RWPE2 (cell line): ENCODE data around the gene PADI2.

Experiments used
- ATAC-seq: fragments of 200-7000 bp; cut with Tn5 transposase; 3 replicates; pipeline ENCODE4 v1.9.1; 2021; ENCODE audit warnings: low read depth
- DNase-seq: peaks from one replicate; pipeline ENCODE4 v3.0.0-alpha.2; 2020; ENCODE audit warnings: low spot score
- H3K27ac ChIP-seq: fragments of 450-650 bp; 2 replicates; pipeline ENCODE4 v1.5.1; 2017; ENCODE audit warnings: mild to moderate bottlenecking; ENCODE audit not compliant: poor library complexity, severe bottlenecking
- H3K27me3 ChIP-seq: fragments of 250-450 bp; sonication (Bioruptor Pico); 2 replicates; pipeline ENCODE4 v1.5.1; 2021; ENCODE audit warnings: mild to moderate bottlenecking, moderate library complexity; ENCODE audit not compliant: insufficient read depth, poor library complexity, severe bottlenecking
- H3K36me3 ChIP-seq: fragments of 250-450 bp; sonication (Bioruptor Pico); 2 replicates; pipeline ENCODE4 v1.5.1; 2020; ENCODE audit warnings: low read depth, mild to moderate bottlenecking, moderate library complexity
- H3K4me1 ChIP-seq: fragments of 250-450 bp; sonication (Bioruptor Pico); 2 replicates; pipeline ENCODE4 v1.5.1; 2021; ENCODE audit warnings: mild to moderate bottlenecking, moderate library complexity; ENCODE audit not compliant: insufficient read depth, poor library complexity, severe bottlenecking
- H3K4me3 ChIP-seq: fragments of 250-450 bp; sonication (Bioruptor Pico); 2 replicates; pipeline ENCODE4 v1.5.1; 2021; ENCODE audit warnings: mild to moderate bottlenecking, moderate library complexity; ENCODE audit not compliant: severe bottlenecking
- H3K9me3 ChIP-seq: fragments of 250-450 bp; sonication (Bioruptor Pico); 2 replicates; pipeline ENCODE4 v1.5.1; 2021; ENCODE audit warnings: mild to moderate bottlenecking, moderate library complexity; ENCODE audit not compliant: severe bottlenecking
- TF ChIP-seq, protein P1 (sequence below): fragments of 450-650 bp; IDR thresholded peaks from one replicate; pipeline ENCODE4 v1.5.1; 2017; ENCODE audit warnings: mild to moderate bottlenecking, moderate library complexity; ENCODE audit not compliant: poor library complexity, severe bottlenecking

Gene PADI2

DNA sequence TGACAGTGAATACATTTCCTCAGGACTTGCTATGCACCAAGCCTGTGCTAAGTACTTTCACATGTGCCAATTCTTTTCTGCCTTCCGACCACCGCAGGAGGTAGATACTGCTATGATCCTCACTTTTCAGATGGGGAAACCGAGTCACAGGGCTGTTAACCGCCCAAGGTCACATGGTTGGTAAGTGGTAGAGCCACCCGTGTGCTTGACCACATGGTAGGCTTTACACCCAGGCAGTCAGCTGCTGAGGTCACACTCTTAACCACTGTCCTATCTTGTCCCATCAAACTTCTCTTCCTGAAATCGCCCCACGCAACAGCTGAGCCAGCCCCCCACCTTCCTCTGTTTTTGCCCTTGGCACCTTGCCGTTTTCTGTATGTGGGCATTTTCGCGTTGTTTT, 34.5 kb downstream of the PADI2 start:
- DNase-seq (no peak), ATAC-seq (no peak)
- Histone ChIP-seq H3K36me3 (no peaks in the 10 kb centered on the region), H3K27me3 (no peaks in the 10 kb centered on the region), H3K9me3 (no peaks in the 10 kb centered on the region), H3K4me3 (no peak overlapping the region), H3K27ac (no peak overlapping the region), H3K4me1 (no peaks in the 10 kb centered on the region)
- TF ChIP-seq, protein P1, sequence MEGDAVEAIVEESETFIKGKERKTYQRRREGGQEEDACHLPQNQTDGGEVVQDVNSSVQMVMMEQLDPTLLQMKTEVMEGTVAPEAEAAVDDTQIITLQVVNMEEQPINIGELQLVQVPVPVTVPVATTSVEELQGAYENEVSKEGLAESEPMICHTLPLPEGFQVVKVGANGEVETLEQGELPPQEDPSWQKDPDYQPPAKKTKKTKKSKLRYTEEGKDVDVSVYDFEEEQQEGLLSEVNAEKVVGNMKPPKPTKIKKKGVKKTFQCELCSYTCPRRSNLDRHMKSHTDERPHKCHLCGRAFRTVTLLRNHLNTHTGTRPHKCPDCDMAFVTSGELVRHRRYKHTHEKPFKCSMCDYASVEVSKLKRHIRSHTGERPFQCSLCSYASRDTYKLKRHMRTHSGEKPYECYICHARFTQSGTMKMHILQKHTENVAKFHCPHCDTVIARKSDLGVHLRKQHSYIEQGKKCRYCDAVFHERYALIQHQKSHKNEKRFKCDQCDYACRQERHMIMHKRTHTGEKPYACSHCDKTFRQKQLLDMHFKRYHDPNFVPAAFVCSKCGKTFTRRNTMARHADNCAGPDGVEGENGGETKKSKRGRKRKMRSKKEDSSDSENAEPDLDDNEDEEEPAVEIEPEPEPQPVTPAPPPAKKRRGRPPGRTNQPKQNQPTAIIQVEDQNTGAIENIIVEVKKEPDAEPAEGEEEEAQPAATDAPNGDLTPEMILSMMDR: no peak

DNA sequence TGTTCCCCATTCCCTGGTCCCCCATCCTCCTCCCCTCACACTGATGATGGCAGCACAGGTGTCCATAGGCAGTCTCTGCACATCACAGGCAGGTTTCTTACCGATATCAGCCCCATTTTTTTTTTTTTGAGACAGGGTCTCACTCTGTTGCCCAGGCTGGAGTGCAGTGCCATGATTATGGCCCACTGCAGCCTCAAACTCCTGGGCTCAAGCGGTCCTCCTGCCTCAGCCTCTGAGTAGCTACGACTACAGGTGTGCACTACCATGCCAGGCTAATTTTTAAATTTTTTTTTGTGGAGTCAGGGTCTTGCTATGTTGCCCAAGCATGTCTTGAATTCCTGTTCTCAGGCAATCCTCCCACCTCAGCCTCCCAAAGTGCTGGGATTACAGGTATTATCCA, 36.5 kb downstream of the PADI2 start:
- TF ChIP-seq, protein P1: no peak
- Histone ChIP-seq H3K36me3 (no peaks in the 10 kb centered on the region), H3K9me3 (no peaks in the 10 kb centered on the region), H3K4me1 (no peaks in the 10 kb centered on the region), H3K4me3 (no peak overlapping the region), H3K27ac (no peak overlapping the region), H3K27me3 (no peaks in the 10 kb centered on the region)
- DNase-seq (no peak), ATAC-seq (no peak)

DNA sequence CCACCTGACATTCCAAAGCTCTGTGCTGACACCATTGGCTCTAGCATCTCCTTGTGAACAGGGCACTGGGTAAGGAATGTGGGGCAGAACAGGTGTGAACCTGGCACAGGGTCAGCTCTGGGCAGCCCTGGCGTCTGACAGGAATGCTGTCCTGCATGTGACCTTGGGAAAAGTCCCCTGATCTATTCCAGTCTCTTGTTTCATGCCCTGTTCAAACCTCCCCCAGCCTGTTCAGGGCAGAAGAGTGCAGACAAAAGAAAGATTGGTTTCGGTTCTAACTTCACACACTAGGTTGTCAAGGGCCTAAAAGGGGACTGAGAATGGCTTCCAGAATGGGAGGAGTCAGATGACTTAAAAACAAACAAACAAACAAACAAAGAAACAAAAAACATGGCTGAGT, 37.8 kb downstream of the PADI2 start:
- no peak for DNase-seq
- H3K4me1 ChIP-seq: no peaks in the 10 kb centered on the region
- no peaks in the 10 kb centered on the region for H3K36me3 ChIP-seq
- no peak overlapping the region for H3K4me3 ChIP-seq
- ATAC-seq: no peak
- H3K9me3 ChIP-seq: no peaks in the 10 kb centered on the region
- H3K27me3 ChIP-seq: no peaks in the 10 kb centered on the region
- TF ChIP-seq, protein P1: no peak
- no peak overlapping the region for H3K27ac ChIP-seq

DNA sequence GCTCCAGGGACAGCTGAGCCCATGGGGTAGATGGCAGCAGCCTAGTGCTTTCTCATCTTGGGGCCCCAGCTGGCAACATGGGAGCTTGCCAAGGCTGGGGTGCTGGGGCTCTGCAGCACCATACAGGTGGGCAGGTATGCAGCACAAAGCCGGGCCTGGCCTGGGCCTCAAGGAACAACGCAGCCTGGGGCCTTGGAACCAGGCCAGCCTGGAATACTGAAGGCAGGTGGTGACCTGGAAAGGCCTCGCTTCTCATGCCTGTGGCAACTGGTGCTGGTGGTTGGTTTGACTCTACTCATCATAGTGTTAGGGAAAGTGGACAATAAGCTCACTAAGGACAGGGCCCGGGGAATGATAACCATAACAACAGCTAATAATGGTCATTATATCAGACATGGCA, 38.4 kb downstream of the PADI2 start:
- DNase-seq: no peak
- TF ChIP-seq, protein P1: no peak

DNA sequence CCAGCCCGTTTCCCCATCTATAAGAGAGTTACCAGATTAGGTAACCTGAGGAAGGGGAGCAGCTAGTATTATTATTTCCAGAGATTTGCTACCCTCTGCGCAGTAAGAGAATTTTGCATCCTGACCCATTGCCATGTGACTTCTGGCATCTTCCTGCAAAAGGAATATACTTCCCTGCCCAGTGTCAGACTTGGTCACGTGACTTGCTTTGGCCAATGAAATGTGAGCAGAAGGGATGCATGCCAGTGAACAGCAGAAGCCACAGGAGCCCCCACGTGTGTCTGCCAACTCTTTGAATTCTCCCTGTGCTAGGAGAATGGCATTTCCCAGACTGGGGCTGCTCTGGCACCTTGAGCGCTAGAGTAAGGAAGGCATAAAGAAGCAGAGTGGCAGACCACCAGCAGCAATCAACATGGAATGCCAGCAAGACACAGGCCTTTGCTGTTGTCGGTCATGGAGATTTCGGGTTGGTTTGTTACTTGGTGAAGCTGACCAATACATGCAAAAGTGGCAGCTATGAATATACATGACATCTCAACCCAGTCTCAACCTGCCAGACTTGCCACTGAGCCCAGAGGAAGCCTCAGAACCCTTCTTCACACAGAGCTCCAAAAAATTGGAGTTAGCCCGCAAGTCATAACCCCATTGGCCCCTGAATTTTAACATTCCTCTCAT, 39.0 kb downstream of the PADI2 start:
- no peaks in the 10 kb centered on the region for H3K27me3 ChIP-seq
- DNase-seq: no peak
- H3K36me3 ChIP-seq: no peaks in the 10 kb centered on the region
- no peaks in the 10 kb centered on the region for H3K9me3 ChIP-seq
- no peaks in the 10 kb centered on the region for H3K4me1 ChIP-seq
- no peak overlapping the region for H3K27ac ChIP-seq
- TF ChIP-seq, protein P1: no peak
- ATAC-seq: no peak
- H3K4me3 ChIP-seq: no peak overlapping the region

More for the DNA sequence above, 38.4 kb downstream of the PADI2 start:
- Histone ChIP-seq H3K36me3 (no peaks in the 10 kb centered on the region), H3K27ac (no peak overlapping the region), H3K9me3 (no peaks in the 10 kb centered on the region), H3K4me1 (no peaks in the 10 kb centered on the region), H3K27me3 (no peaks in the 10 kb centered on the region), H3K4me3 (no peak overlapping the region)
- ATAC-seq: no peak
